OCI-LY3 (cell line): Measurements from ENCODE around the gene FAM81B.

Experiments
- H2AFZ ChIP-seq: fragments of 200-600, 300-600 bp; shearing (Covaris generic); 2 replicates; pipeline ENCODE4 v1.6.0; 2014; ENCODE audit warnings: antibody characterized with exemption, low read depth, low read length
- H3K27ac ChIP-seq: fragments of 200-600, 300-600 bp; sonication (generic); 2 replicates; pipeline ENCODE4 v1.5.1; 2014; ENCODE audit warnings: mild to moderate bottlenecking, low read length, moderate library complexity, mixed read lengths
- H3K27me3 ChIP-seq: fragments of 200-600, 300-600 bp; sonication (generic); 2 replicates; pipeline ENCODE4 v1.6.1; 2014; ENCODE audit warnings: low read depth, low read length, mixed read lengths
- H3K36me3 ChIP-seq: fragments of 200-600, 300-600 bp; sonication (generic); replicated peaks from 2 replicates; pipeline ENCODE3; 2014; ENCODE audit warnings: low read depth, low read length, mixed read lengths
- H3K4me1 ChIP-seq: fragments of 300-600, 200-600 bp; sonication (generic); 2 replicates; pipeline ENCODE4 v1.6.1; 2014; ENCODE audit warnings: low read length, mixed read lengths
- H3K4me2 ChIP-seq: fragments of 200-600, 300-600 bp; sonication (generic); 2 replicates; pipeline ENCODE4 v1.6.1; 2014; ENCODE audit warnings: low read length, mixed read lengths
- H3K4me3 ChIP-seq: fragments of 300-600, 200-600 bp; sonication (generic); 2 replicates; pipeline ENCODE4 v1.5.1; 2014; ENCODE audit warnings: antibody characterized with exemption, mild to moderate bottlenecking, low read length, moderate library complexity
- H3K79me2 ChIP-seq: fragments of 300-600, 200-600 bp; shearing (Covaris generic); 2 replicates; pipeline ENCODE4 v1.6.1; 2014; ENCODE audit warnings: mild to moderate bottlenecking, low read length, mixed read lengths
- H3K9ac ChIP-seq: fragments of 300-600, 200-600 bp; shearing (Covaris generic); 2 replicates; pipeline ENCODE4 v1.6.0; 2014; ENCODE audit warnings: mild to moderate bottlenecking, low read length, moderate library complexity
- H3K9me3 ChIP-seq: fragments of 200-600, 300-600 bp; shearing (Covaris generic); 2 replicates; pipeline ENCODE4 v1.6.1; 2014; ENCODE audit warnings: low read length, mixed read lengths; ENCODE audit not compliant: insufficient read depth
- H4K20me1 ChIP-seq: fragments of 200-600, 300-600 bp; sonication (generic); 2 replicates; pipeline ENCODE4 v1.6.1; 2016; ENCODE audit warnings: low read length, mixed read lengths; ENCODE audit not compliant: insufficient read depth
- CTCF ChIP-seq: fragments of 200-600, 300-600 bp; sonication (generic); IDR thresholded peaks from 2 replicates; pipeline ENCODE4 v1.5.1; 2014; ENCODE audit warnings: antibody characterized with exemption, low read length, low read depth
- EZH2phosphoT487 ChIP-seq: fragments of 200-600 bp; shearing (Covaris generic); IDR thresholded peaks from 2 replicates; pipeline ENCODE4 v1.6.1; 2018; ENCODE audit warnings: antibody characterized with exemption, mixed run types, low read depth

The FAM81B gene

DNA sequence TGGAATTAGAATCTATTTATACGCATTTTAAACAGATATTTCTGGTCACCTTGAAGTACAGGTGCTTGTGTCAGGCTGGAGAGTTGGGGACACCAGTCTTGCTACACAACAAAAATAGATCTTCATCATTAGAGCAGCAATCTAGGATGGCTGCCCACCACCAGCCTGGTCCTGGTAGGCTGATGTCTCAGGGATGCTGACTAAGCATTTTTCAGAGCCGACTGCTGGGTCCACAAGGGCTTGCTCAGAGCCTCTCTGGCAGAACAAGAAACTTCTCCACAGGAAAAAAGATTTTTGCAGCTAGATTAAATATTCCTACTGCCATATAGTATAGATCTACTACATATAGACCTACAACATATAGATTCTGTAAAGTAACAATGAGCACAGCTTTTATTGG lies 12.0 kb upstream of the FAM81B start:
- no peaks in the 10 kb centered on the region for H3K79me2 ChIP-seq
- no peaks in the 10 kb centered on the region for H3K36me3 ChIP-seq
- TF ChIP-seq EZH2phosphoT487: no peak
- TF ChIP-seq CTCF: no peak
- no peak overlapping the region for H3K27ac ChIP-seq
- no peaks in the 10 kb centered on the region for H3K9me3 ChIP-seq
- no peak overlapping the region for H2AFZ ChIP-seq
- no peaks in the 10 kb centered on the region for H4K20me1 ChIP-seq
- H3K4me1 ChIP-seq: no peaks in the 10 kb centered on the region
- H3K4me2 ChIP-seq: no peak overlapping the region
- H3K4me3 ChIP-seq: no peak overlapping the region
- no peaks in the 10 kb centered on the region for H3K27me3 ChIP-seq
- no peak overlapping the region for H3K9ac ChIP-seq

- no peak overlapping the region for H3K4me2 ChIP-seq
- no peaks in the 10 kb centered on the region for H3K27me3 ChIP-seq
- H4K20me1 ChIP-seq: no peaks in the 10 kb centered on the region
- no peaks in the 10 kb centered on the region for H3K4me1 ChIP-seq
- H3K79me2 ChIP-seq: no peaks in the 10 kb centered on the region
- H3K9ac ChIP-seq: no peak overlapping the region
- no peaks in the 10 kb centered on the region for H3K9me3 ChIP-seq
- no peak overlapping the region for H2AFZ ChIP-seq
- H3K36me3 ChIP-seq: no peaks in the 10 kb centered on the region
- no peak overlapping the region for H3K4me3 ChIP-seq
- TF ChIP-seq CTCF: no peak
- TF ChIP-seq EZH2phosphoT487: no peak
- no peak overlapping the region for H3K27ac ChIP-seq
Observed at GRCh38 chr5:95380103-95380628, 11.0 kb upstream of the FAM81B start.

GRCh38 chr5:95382801-95383200 lies 8.4 kb upstream of the FAM81B start:
- H3K4me2 ChIP-seq: no peak overlapping the region
- no peaks in the 10 kb centered on the region for H3K4me1 ChIP-seq
- no peaks in the 10 kb centered on the region for H3K9me3 ChIP-seq
- no peak overlapping the region for H3K9ac ChIP-seq
- no peaks in the 10 kb centered on the region for H3K36me3 ChIP-seq
- H3K4me3 ChIP-seq: no peak overlapping the region
- no peaks in the 10 kb centered on the region for H3K79me2 ChIP-seq
- H2AFZ ChIP-seq: no peak overlapping the region
- no peaks in the 10 kb centered on the region for H4K20me1 ChIP-seq
- no peaks in the 10 kb centered on the region for H3K27me3 ChIP-seq
- no peak overlapping the region for H3K27ac ChIP-seq
- TF ChIP-seq CTCF (no peak), EZH2phosphoT487 (no peak)

GRCh38 chr5:95384485-95385213 lies 6.5 kb upstream of the FAM81B start:
- H2AFZ ChIP-seq: no peak overlapping the region
- H3K27me3 ChIP-seq: no peaks in the 10 kb centered on the region
- H4K20me1 ChIP-seq: no peaks in the 10 kb centered on the region
- H3K4me2 ChIP-seq: no peak overlapping the region
- H3K9me3 ChIP-seq: no peaks in the 10 kb centered on the region
- H3K36me3 ChIP-seq: no peaks in the 10 kb centered on the region
- no peaks in the 10 kb centered on the region for H3K79me2 ChIP-seq
- H3K4me3 ChIP-seq: no peak overlapping the region
- H3K4me1 ChIP-seq: no peaks in the 10 kb centered on the region
- H3K9ac ChIP-seq: no peak overlapping the region
- no peak overlapping the region for H3K27ac ChIP-seq
- TF ChIP-seq CTCF (no peak), EZH2phosphoT487 (no peak)
